ENCODE results near the gene ASPHD2.

DNA sequence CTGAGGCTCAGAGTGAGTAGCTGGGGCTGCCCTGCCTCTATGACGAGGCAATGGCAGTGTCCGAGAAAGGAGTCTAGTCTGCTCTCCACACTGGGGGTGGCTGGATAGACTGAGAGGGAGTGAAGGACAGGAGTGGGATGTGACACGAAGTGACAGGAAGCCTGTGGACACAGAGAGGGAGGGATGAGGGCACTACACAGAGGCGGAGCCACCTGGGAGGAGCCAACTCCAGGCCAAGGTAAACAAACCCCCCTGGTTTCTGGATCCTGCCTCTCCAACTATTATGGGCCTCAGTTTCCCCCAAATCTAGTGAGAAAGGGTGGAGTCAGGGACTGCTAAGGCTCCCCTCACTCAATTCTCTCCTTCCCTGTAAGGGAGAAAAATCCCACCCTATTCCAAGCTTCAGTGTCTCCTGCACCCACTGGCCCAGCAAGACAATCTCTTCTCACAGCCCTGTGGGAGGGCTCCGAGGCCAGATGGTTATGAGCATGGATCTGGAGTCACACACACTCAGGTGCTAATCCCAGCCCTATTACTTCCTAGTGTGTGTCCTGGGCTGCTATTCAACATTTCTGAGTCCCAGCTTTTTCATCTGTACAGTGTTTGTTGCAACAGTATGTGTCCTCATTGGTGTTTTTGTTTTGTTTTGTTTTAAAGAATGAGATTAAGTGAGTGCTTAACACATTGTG is 24.9 kb downstream of the ASPHD2 start:
- TF ChIP-seq CTCF (IDR thresholded peaks at IDR 0.05) = no peak
- TF ChIP-seq ELF1 (IDR thresholded peaks at IDR 0.05) = no peak
- TF ChIP-seq USF2 (IDR thresholded peaks at IDR 0.05; ENCODE audit: borderline replicate concordance, low read depth, low read length) = no peak
- TF ChIP-seq, protein P1, sequence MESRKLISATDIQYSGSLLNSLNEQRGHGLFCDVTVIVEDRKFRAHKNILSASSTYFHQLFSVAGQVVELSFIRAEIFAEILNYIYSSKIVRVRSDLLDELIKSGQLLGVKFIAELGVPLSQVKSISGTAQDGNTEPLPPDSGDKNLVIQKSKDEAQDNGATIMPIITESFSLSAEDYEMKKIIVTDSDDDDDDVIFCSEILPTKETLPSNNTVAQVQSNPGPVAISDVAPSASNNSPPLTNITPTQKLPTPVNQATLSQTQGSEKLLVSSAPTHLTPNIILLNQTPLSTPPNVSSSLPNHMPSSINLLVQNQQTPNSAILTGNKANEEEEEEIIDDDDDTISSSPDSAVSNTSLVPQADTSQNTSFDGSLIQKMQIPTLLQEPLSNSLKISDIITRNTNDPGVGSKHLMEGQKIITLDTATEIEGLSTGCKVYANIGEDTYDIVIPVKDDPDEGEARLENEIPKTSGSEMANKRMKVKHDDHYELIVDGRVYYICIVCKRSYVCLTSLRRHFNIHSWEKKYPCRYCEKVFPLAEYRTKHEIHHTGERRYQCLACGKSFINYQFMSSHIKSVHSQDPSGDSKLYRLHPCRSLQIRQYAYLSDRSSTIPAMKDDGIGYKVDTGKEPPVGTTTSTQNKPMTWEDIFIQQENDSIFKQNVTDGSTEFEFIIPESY (IDR thresholded peaks at IDR 0.05; ENCODE audit: borderline replicate concordance, low read depth) = no peak
- TF ChIP-seq TEAD4 (IDR thresholded peaks at IDR 0.05; ENCODE audit: borderline replicate concordance, insufficient read depth) = no peak
- no peak for TF ChIP-seq RAD21 (IDR thresholded peaks at IDR 0.05; ENCODE audit: low read length)
- TF ChIP-seq NRF1 (IDR thresholded peaks at IDR 0.05; ENCODE audit: low read depth, low read length) = no peak
- no peak for TF ChIP-seq SMC3 (IDR thresholded peaks at IDR 0.05; ENCODE audit: low read depth, low read length)
- TF ChIP-seq SIN3A (IDR thresholded peaks at IDR 0.05; ENCODE audit: borderline replicate concordance, low read depth, low read length) = no peak
- no peak for TF ChIP-seq CHD2 (IDR thresholded peaks at IDR 0.05; ENCODE audit: low read length, partially characterized antibody)
- no peak for TF ChIP-seq MXI1 (IDR thresholded peaks at IDR 0.05; ENCODE audit: low read depth, low read length)
- TF ChIP-seq MAX (IDR thresholded peaks at IDR 0.05; ENCODE audit: low read depth) = no peak

All from SK-N-SH (cell line).